Activated T-helper 1 cell treated with Interleukin-2 at 50 U/mL for 16 hours (primary cell): Measurements from ENCODE around the gene APOL6.

ENCODE experiments used
- DNase-seq: peaks from one replicate; pipeline ENCODE4 v3.0.0-alpha.2; 2020; ENCODE audit warnings: low read depth

APOL6 gene

GRCh38 chr22:35648066-35649025 lies at the start of gene APOL6:
Gene APOL6, plus strand, starts transcription at chr22:35648446. Its CDS starts 7,980 bp downstream, at chr22:35656426.
- no peak for DNase-seq

- no peak for DNase-seq
Observed at GRCh38 chr22:35599364-35599763, 48.9 kb upstream of the APOL6 start.

DNA sequence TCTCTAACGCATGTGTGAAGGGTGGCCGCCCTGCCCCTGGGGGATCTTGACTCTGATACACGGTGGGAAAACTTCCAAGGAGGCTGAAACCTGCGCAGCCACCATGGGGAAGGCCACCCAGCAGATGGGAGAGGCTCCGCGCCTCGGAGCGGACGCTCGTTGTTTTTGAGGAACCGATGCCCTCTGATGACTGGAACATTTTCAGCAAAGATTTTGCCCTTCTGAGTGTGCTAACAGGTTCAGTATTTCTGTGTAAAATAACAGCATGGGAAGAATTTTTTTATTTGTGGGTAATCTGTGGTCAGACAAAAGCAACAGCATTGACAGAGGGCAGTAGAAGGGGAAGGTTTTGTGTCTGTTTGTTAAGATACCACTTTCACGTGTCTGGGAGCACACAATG lies 47.8 kb upstream of the APOL6 start:
- no peak for DNase-seq

GRCh38 chr22:35601013-35601580 lies 47.1 kb upstream of the APOL6 start:
- no peak for DNase-seq

- no peak for DNase-seq
Observed at GRCh38 chr22:35601743-35602615, 46.3 kb upstream of the APOL6 start.

GRCh38 chr22:35604621-35605368 lies 43.5 kb upstream of the APOL6 start:
- no peak for DNase-seq

DNA sequence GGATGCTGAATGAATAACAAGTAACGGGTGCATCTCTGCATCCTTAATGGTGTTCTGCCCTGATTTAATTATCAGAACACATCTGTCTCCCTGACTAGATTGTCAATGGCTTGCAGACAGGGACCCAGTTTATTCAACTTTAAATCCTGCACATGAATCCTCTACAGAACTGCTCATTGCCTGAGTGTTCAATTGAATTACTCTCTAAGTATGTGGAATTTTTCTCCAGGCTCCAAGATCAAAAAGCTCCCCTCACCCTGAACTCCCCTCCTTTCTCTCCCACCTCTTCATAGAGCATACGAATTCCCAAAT lies 42.9 kb upstream of the APOL6 start:
- no peak for DNase-seq

DNA sequence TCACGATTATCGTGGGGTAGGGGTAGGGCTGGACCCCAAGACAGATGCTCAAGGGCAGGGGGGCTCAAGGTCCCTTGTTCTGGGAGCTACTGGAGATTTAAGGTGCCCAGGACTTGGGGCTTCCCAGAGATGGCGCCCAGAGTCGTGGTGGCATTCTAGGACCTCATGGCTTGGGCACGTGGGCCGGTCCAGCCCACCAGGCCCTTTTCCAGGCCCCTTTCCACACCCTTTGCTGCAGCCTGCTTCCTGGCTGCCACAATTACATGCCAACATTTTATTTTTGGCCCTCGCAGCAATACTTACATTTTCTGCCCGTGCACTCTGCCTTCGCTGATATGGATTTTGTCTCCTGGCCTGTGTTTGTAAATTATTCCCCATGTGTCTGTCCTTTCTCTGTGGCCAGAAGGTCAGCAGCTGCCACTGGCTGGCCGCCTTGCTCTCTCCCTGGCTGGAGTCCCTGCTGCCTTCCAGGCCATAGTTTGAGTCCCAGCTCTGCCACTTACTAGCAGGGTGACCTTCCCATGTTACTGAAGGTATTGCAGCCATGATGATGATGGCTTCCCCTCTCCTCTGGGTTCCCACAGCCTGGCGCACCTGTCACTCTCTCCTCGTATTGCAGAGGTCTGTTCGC lies 42.3 kb upstream of the APOL6 start:
- DNase-seq = no peak

GRCh38 chr22:35606916-35607315 lies 41.3 kb upstream of the APOL6 start:
- DNase-seq = no peak

GRCh38 chr22:35608088-35608487 lies 40.2 kb upstream of the APOL6 start:
- DNase-seq = no peak

DNA sequence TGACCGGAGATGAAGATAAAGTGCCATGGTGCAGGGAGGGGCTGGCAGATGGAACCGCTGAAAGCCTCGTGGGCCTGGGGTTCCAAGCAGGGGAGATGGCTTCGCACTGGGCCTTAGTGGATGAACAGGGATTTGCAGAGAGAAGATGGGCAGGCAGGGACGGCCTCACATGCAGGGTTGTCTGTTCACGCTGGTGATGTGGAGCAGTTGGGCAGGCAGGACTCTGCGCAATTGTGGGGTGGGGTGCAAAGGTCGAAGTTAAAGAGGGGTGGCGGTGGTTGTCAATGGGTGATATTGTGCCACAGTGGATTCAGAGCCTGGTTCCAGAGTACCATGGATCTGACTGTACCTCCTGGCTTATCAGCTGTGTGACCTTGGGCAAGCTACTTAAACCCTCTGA lies 39.0 kb upstream of the APOL6 start:
- no peak for DNase-seq

- DNase-seq = no peak
Observed at GRCh38 chr22:35609761-35610160, 38.5 kb upstream of the APOL6 start.

DNA sequence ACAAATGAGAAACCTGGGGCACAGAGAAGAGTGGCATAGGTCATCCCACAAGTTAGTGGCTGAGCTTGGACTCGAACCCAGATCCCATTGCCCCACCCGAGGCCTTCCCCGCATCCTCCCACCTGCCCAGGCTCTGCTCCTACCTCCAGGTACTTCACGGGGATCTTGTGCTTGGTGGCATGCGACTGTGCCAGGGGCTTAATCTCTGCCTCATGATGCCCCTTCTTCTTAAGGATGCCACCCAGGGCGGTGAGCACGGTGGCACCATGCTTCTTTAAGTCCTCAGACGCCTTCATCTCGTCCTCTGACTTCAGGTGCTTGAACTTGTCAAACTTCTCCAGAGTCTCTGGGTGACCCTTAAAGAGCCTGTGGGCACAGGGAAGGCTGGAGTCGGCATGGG lies 37.5 kb upstream of the APOL6 start:
- DNase-seq = no peak

GRCh38 chr22:35611200-35611890 lies 36.9 kb upstream of the APOL6 start:
- DNase-seq = no peak

- DNase-seq = no peak
Observed at GRCh38 chr22:35611891-35612576, 36.2 kb upstream of the APOL6 start.

GRCh38 chr22:35612903-35613302 lies 35.3 kb upstream of the APOL6 start:
- DNase-seq = no peak

GRCh38 chr22:35614404-35614803 lies 33.8 kb upstream of the APOL6 start:
- DNase-seq = no peak

- no peak for DNase-seq
Observed at GRCh38 chr22:35615156-35615555, 33.1 kb upstream of the APOL6 start.

DNA sequence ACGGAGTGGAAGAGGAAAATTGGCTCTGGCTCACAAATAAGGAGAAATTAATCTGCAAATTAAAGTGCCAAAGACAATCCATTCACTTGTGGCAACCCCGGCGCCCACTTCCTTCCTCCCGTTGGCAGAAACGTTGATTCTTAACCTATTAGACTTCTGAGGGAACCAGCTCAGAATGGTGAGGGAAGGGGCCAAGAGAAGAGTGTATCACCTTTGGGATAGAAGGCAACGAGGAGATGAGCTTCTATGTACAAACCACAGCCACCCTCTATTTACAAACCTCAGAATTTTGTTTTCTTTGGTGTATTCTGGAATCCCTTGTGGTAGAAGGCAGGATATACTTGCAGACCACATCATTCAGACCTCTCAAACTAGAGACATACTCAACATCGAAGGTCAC lies 32.2 kb upstream of the APOL6 start:
- no peak for DNase-seq

- no peak for DNase-seq
Observed at GRCh38 chr22:35617137-35617755, 31.0 kb upstream of the APOL6 start, which contains the start of gene MB. Gene MB, minus strand, starts transcription at chr22:35617329. Its CDS starts 72 bp downstream, at chr22:35617257.
